Panc1 (cell line): Measurements from ENCODE around the gene C4orf36. TPM values are rescaled to one million over a fixed set of nuclear protein-coding genes. Genes with fewer than 3 reads are reported as not detected.

Experiments
- ATAC-seq: fragments of 200-7000 bp; cut with Tn5 transposase; 2 replicates; pipeline ENCODE4 v1.9.1; 2020; ENCODE audit warnings: mild to moderate bottlenecking, moderate library complexity
- BruUV-seq: library from RNA; stranded (reverse); fragments of 400-500 nt; replicated peaks from 2 replicates; lab custom pipeline; 2021; lab: Mats Ljungman, UMichigan
- CTCF ChIA-PET: fragments of 300-600 bp; sonication (Branson Sonifier 250); formaldehyde crosslinking; loops from one replicate; lab custom pipeline; 2022; ENCODE audit warnings: antibody characterized with exemption; lab: Charles Lee
- POLR2A ChIA-PET: fragments of 300-600 bp; sonication (Branson Sonifier 250); formaldehyde crosslinking; loops from one replicate; lab custom pipeline; 2022; ENCODE audit warnings: antibody characterized with exemption; lab: Charles Lee
- DNase-seq: peaks from one replicate; pipeline ENCODE4 v3.0.0-alpha.2; 2010; ENCODE audit warnings: low read depth, low spot score
- H3K27ac ChIP-seq: 2 replicates; pipeline ENCODE4 v1.5.1; 2011; ENCODE audit warnings: mild to moderate bottlenecking, low read length, inconsistent platforms
- H3K27me3 ChIP-seq: fragments of 200-500 bp; sonication (Bioruptor generic); 2 replicates; pipeline ENCODE4 v1.6.0; 2014; ENCODE audit warnings: low read length, inconsistent platforms; ENCODE audit not compliant: control insufficient read depth, insufficient read depth
- H3K36me3 ChIP-seq: fragments of 200-500 bp; sonication (Bioruptor generic); 2 replicates; pipeline ENCODE4 v1.5.1; 2014; ENCODE audit warnings: inconsistent platforms, mild to moderate bottlenecking, low read length, moderate library complexity; ENCODE audit not compliant: control insufficient read depth, insufficient read depth
- H3K4me1 ChIP-seq: 2 replicates; pipeline ENCODE4 v1.5.1; 2011; ENCODE audit warnings: inconsistent platforms, mild to moderate bottlenecking, low read length, moderate library complexity; ENCODE audit not compliant: control insufficient read depth, insufficient read depth
- H3K4me3 ChIP-seq, 2 experiments: 2 replicates each; pipeline ENCODE4 v1.5.1; 2011 to 2012; ENCODE audit warnings: low read depth in 2 of 2, low read length in 2 of 2, mild to moderate bottlenecking in 2 of 2, inconsistent platforms in 1 of 2, moderate library complexity in 1 of 2
- H3K9me3 ChIP-seq: fragments of 200-500 bp; sonication (Bioruptor generic); 2 replicates; pipeline ENCODE4 v1.5.1; 2014; ENCODE audit warnings: low read depth, mild to moderate bottlenecking, inconsistent platforms, low read length, moderate library complexity; ENCODE audit not compliant: control insufficient read depth, insufficient read depth
- CTCF ChIP-seq: fragments of 450-650 bp; IDR thresholded peaks from 2 replicates; pipeline ENCODE4 v1.5.1; 2017; ENCODE audit warnings: mild to moderate bottlenecking
- POLR2AphosphoS5 ChIP-seq: IDR thresholded peaks from 2 replicates; pipeline ENCODE4 v1.6.1; 2012; ENCODE audit warnings: mild to moderate bottlenecking, low read depth, low read length, moderate library complexity
- REST ChIP-seq, 2 experiments: IDR thresholded peaks; 2 replicates each; pipeline ENCODE4 v1.6.1; 2011 to 2012; ENCODE audit warnings: low read depth in 2 of 2, control low read depth in 1 of 2, low read length in 1 of 2, mild to moderate bottlenecking in 1 of 2, moderate library complexity in 1 of 2; ENCODE audit not compliant: insufficient read depth in 1 of 2
- SIN3A ChIP-seq: IDR thresholded peaks from 2 replicates; pipeline ENCODE4 v1.6.1; 2012; ENCODE audit warnings: low read depth, mild to moderate bottlenecking, low read length, moderate library complexity, borderline replicate concordance; ENCODE audit not compliant: insufficient read depth
- TCF7L2 ChIP-seq: IDR thresholded peaks from 2 replicates; pipeline ENCODE4 v1.6.1; 2011; ENCODE audit warnings: mild to moderate bottlenecking, low read depth, low read length, inconsistent platforms
- in situ Hi-C: cut with HindIII; loops from 2 replicates; pipeline ENCODE4 v1.10.0; 2016; ENCODE audit warnings: low sequenced_read_pairs, low pct_unique_long_range_greater_than_20kb
- intact Hi-C: fragments of 100-400 bp; cut with micrococcal nuclease; formaldehyde crosslinking; loops from one replicate; pipeline ENCODE4 v1.10.0; 2022; ENCODE audit not compliant: unreplicated experiment
- total RNA-seq: library from RNA; stranded (reverse); gene quantifications from one replicate; pipeline ENCODE4 v1.2.1, GENCODE V29; 2021; ENCODE audit not compliant: unreplicated experiment

Gene C4orf36
- total RNA-seq, 1 experiment from 2014 or later = 0.26 TPM

GRCh38 chr4:86855572-86855971, 36.6 kb downstream of the C4orf36 start:
- no peak overlapping the region for H3K27ac ChIP-seq
- no peaks in the 10 kb centered on the region for H3K36me3 ChIP-seq
- no peaks in the 10 kb centered on the region for H3K9me3 ChIP-seq
- H3K4me3 ChIP-seq = no peak overlapping the region
- DNase-seq (no peak), ATAC-seq (no peak)
- TF ChIP-seq CTCF = no peak
- no peak for TF ChIP-seq SIN3A
- TF ChIP-seq REST (IDR thresholded peaks at IDR 0.05; ENCODE audit: insufficient read depth in 1 of 2, low read depth in 2 of 2, low read length in 1 of 2) = no peak
- no peak for TF ChIP-seq POLR2AphosphoS5
- TF ChIP-seq TCF7L2 = no peak
- intact Hi-C loops (no loop called here), in situ Hi-C loops (no loop called here)
- no TSS peak for BruUV-seq
- H3K4me1 ChIP-seq = no peaks in the 10 kb centered on the region
- no peaks in the 10 kb centered on the region for H3K27me3 ChIP-seq
- ChIA-PET CTCF (no interaction called here), POLR2A (no interaction called here)

- ChIA-PET POLR2A (no interaction called here), CTCF (no interaction called here)
- no peak for DNase-seq
- no peak overlapping the region for H3K27ac ChIP-seq
- no peaks in the 10 kb centered on the region for H3K36me3 ChIP-seq
- H3K9me3 ChIP-seq = no peaks in the 10 kb centered on the region
- no peaks in the 10 kb centered on the region for H3K27me3 ChIP-seq
- BruUV-seq = no TSS peak
- H3K4me3 ChIP-seq = no peak overlapping the region
- in situ Hi-C loops (no loop called here), intact Hi-C loops (no loop called here)
- no peak for ATAC-seq
- H3K4me1 ChIP-seq = no peaks in the 10 kb centered on the region
- TF ChIP-seq CTCF (no peak), SIN3A (no peak), REST (IDR thresholded peaks at IDR 0.05; ENCODE audit: insufficient read depth in 1 of 2, low read depth in 2 of 2, low read length in 1 of 2) (no peak), TCF7L2 (no peak), POLR2AphosphoS5 (no peak)
Measured at GRCh38 chr4:86853209-86853608, 39.0 kb downstream of the C4orf36 start.
